GM21515 (cell line): Measurements from ENCODE around the gene FCER1G.

Experiments used
- ATAC-seq: cut with Tn5 transposase; IDR thresholded peaks from one replicate; pipeline ENCODE4 v1.9.1; 2021; ENCODE audit not compliant: unreplicated experiment

Gene FCER1G

GRCh38 chr1:161215076-161215475, at the start of gene FCER1G:
Gene FCER1G (plus strand): TSS chr1:161215295. CDS start chr1:161215322, 27 bp downstream.
- ATAC-seq, result no peak

DNA sequence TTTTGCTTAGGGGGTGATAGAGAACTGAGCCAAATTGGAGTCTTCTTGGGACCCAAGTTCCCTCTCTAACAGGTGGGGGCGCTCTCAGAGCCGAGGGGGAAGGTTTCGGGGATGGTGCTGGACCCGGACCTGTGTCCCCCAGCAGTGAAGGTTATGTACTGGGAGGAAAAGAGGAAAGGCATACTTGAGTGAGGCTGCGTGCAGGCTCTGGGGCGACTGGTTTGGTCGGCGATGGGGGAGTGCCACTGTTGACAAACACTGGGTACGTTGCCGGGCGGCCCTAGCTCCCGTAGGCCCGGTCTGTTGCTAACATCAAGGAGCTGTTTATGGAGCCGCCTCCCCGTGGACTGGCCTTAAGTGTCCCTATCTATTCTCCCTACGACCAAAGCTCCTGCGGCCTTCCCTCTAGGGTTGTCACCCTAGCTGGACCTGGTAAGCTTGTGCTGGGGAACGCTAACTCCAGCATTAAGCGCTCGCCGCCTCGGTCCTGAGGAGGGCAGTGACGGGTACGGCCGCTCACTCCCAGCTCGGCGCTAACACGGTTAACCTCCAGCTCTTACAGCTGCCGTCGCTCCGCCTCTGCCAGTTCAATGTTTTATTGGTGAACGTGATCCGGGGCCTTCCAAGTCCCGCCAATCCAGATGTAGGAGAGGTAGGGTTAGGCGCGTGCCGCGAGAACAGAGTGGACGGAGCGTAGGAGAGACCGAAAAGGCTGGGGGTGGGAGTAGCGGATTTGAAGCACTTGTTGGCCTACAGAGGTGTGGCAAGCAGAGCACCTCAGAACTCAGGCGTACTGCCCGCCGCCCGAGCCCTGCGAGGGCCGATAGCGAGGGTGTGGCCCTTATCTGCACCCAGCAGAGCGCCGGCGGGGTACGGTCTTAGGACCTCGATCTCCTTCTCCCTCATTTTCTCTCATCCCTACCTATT, 49.1 kb upstream of the FCER1G start, which contains the start of gene PPOX:
Gene PPOX (plus strand): TSS at position 685 of the 927 bp plus-strand sequence. CDS start 422 bp downstream, outside the sequence.
- ATAC-seq, result peak; percentile 89

DNA sequence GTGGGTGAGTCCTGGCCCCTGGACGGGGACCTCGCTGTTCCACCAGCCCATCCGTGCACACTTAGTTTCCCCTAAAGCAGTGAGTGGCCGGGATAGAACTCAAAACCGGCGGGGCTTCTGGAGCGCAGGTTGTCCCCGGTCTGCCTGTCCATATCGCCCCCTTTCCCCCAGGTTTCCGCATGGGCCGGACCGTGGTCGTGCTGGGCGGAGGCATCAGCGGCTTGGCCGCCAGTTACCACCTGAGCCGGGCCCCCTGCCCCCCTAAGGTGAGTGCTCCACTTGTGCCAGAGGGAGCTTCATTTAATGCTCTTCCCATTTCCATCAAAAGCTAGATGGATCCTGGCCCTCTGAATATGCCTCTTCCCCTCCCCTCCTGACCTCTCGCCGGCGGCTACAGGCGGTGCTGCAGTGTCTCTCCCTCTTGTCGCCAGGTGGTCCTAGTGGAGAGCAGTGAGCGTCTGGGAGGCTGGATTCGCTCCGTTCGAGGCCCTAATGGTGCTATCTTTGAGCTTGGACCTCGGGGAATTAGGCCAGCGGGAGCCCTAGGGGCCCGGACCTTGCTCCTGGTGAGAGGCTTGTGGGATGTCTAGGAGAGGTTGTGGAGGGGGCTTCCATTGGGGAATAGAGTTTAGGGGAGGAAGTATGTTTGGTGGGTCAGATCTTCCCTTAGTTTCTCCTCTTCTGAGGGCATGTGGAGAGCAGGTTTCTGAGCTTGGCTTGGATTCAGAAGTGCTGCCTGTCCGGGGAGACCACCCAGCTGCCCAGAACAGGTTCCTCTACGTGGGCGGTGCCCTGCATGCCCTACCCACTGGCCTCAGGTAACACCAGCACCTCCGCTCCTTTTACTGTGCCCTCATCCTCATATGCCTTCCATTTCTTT, 48.2 kb upstream of the FCER1G start:
- ATAC-seq, result no peak

DNA sequence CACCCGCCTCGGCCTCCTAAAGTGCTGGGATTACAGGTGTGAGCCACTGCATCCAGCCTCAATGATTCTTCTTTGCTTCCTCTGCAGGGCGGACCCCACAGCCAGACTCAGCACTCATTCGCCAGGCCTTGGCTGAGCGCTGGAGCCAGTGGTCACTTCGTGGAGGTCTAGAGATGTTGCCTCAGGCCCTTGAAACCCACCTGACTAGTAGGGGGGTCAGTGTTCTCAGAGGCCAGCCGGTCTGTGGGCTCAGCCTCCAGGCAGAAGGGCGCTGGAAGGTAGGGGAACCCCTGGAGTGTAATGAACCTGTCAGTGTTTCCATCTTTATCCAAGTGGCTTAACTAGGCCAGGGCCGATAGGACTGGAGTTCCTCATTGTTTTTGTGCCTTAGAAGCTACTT, 46.2 kb upstream of the FCER1G start:
- no peak for ATAC-seq

GRCh38 chr1:161171191-161171590, 43.9 kb upstream of the FCER1G start:
- ATAC-seq, result no peak

- ATAC-seq, result no peak
Measured at GRCh38 chr1:161171696-161172095, 43.4 kb upstream of the FCER1G start.

DNA sequence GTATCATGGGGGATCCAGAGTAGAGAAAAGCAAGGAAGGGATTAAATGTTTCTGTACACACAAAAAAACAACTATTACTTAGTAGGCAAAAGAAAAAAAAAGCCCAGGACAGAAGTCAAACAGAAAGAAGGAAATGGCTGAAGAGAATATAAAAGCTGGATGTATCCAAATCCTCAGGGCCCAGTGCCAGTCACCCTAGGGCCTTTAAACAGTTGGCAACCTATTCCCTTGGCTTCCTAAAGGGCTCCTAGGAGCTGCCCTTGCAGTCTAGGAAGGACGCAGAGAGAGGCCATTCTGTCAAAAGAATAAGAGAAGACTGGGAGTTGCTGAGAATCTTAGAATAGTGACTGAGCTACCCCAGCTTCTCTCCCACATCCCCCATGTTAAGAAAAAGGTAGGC, 42.7 kb upstream of the FCER1G start:
- ATAC-seq, result no peak

DNA sequence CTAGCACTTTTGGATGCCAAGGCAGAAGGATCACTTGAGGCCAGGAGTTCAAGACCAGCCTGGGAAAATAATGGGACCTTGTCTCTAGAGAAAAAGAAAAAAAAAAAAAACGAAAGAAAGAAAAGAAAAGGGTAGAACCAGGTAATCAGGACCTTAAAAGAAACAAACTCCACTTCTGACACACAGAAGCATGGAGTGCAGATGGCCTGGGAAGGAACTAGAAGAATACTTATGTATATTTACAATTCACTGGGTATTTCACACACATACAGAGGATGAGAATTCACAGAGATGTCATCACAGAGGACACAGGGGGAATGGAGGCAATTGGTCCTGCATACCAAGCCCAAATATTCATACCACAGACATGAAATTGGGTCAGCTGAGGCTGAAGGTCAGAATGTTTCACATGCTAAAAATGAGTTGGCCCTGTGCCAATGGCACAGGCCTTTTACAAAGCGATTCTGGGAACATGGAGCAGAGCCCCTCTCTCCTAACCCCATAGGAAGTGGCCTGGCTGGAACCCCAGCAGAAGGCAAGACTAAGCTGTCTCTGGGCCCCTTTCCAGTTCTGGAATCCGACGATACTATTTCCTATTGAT, 42.2 kb upstream of the FCER1G start:
- no peak for ATAC-seq

GRCh38 chr1:161173711-161174110, 41.4 kb upstream of the FCER1G start:
- no peak for ATAC-seq

- no peak for ATAC-seq
Measured at GRCh38 chr1:161174911-161175310, 40.2 kb upstream of the FCER1G start.

DNA sequence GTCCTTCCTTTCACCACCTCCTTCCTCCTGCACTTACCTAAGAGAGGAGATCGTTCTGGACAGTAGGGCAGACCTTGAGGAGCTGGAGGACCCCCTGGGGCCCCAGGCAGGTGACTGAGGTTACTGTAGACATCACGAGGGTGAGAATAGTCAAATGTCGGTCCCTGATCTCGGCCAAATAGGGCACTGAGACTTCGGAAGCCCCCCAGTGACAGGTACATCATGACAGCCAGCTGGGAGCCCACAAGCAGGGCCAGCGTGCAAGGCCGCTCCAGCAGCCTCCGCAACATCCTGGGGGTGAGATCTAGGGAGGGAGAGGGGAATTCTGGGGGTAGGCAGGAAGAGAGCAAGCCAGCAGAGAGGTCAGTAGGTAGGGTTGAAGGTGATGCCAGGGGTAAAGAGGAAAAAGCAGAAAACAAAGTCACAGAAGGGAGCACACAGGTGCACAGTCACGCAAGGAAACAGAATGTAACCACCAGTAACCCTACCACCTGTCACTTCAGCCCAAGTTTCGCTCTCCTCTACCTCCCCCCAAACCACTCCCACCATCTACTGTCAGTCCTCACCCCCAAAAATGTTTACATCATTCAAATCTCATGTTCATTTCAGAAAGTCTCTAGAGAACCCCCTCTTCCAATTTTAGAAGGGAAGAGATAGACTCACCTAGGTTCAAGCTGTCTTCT, 39.2 kb upstream of the FCER1G start:
- ATAC-seq, result no peak

DNA sequence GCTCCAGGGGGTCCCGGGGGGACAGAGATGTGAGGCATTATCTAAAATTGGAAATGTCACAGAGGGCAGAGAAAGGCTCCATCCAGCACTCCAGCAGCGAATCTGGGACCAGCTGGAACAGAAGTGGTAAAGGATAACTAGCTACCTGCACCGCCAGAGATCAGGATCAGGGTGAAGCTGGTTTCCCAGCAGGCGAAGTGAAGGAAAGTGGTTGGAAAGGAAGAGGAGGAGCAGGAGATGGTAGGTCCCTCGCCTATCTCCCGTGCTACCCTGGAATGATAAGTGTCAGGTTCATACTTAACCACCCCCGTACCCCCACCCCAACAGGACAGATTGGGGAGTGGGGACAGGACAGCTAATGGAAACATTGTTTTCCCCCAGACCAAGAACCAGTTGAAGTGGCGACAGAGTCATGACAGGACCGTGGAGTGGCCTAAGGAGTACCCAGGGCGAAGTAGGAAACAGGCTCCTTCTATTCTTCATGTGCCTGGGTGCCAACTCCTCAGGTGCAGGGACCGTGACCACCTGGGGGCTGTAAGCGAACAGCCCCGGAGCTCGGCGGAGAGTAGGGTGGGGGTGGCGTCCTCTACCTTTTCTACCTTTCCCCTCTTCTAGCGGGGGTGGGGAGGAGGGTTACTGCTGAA, 38.5 kb upstream of the FCER1G start:
- ATAC-seq, result peak; percentile 2

DNA sequence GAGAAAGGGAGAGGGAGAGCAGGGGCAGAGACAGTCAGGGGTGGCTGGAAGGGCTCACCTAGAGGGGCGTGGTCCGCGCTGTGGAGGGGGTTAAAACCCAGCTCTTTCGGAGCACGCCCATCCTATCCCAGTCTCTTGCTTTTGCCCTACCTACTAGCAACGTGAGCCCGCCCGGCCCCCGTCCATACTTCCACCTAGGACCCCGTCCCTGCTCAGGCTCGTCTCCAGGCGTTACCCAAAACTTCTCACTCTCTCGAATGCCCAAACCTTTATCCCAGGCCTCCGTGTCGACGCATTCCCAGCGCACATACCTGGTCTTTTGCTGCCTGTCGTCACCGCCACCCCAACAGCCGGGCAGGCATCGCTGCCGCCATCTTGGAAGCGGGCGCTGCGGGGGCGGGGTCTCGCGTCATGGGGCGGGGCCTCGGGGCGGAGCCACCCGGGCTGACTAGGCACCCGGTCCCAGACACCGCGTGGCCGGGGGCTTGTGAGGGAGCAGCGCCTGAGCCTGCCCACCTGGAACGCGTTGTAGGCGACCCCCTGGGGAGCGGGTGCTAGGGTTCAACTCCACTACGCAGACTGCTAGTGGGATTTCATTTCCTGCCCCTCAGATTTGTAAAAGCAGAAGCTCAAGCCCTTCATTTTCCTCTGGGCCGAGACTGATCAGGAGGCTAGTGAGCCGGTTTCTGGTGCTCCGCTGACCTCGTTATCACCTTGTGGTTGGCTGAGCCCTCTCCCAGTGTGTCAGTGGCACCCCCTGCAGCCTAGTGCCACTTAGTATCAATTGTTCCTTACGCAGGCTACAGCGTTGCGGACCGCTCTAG, 37.8 kb upstream of the FCER1G start, which contains the start of gene B4GALT3:
Gene B4GALT3 (minus strand): TSS at position 396 of the 824 bp plus-strand sequence. CDS start 1,447 bp downstream, outside the sequence.
- peak; percentile 73 for ATAC-seq

GRCh38 chr1:161177936-161178244, 37.2 kb upstream of the FCER1G start:
- ATAC-seq, result no peak

DNA sequence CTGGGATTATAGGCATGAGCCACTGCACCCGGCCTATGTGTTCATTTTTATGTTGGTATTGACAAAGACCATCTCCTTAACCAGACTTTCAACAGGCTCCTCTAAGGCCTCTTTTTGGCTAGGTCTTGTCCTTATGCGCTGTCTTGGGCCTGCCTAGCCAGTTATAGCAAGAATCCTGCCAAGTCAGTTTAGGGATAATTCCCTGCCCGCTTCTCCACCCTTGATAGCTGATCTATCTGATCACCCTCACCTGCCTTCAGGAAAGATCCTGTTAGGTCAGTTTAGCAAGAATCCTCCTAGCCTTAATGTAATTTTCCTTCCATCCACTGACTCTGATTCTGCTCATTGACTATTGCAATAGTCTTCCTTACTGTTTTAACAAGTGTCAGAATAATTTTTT, 35.4 kb upstream of the FCER1G start:
- no peak for ATAC-seq

DNA sequence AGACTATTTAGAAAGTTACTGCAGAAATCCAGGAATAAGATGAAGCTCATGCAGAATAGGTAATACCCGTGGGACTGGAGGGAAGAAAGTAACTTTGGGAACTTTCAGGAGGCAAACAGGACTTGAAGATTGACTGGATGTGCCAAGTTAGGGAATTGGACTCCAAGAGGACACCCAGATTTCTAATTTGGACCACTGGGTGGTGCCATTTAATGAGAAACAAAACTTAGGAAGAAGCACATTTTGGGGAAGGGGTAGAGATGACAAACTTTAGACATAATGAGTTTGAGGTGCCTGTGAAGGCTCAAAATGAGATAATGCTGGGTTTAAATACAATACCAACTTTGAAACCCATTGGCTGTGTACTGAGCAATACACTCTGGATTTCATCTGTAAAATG, 34.5 kb upstream of the FCER1G start:
- ATAC-seq, result no peak

DNA sequence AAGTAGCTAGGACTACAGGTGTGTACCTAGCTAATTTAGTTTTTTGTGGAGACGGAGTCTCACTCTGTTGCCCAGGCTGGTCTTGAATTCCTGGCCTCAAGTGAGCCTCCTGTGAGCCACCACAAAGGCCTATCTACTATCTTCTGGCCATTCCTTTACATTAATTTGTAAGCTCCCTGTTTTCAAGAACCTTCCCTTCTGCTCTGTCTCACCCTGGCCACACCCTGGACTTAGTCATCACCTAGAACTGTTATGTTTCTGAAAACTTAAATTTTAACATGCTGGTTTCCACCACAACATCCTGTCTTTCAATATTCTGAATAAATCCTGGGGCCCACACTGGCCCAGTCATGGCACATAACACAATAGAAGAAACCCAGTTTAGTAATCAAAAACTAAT, 32.9 kb upstream of the FCER1G start:
- ATAC-seq, result peak; percentile 38

- peak; percentile 60 for ATAC-seq
Measured at GRCh38 chr1:161185282-161185682, 29.8 kb upstream of the FCER1G start.

DNA sequence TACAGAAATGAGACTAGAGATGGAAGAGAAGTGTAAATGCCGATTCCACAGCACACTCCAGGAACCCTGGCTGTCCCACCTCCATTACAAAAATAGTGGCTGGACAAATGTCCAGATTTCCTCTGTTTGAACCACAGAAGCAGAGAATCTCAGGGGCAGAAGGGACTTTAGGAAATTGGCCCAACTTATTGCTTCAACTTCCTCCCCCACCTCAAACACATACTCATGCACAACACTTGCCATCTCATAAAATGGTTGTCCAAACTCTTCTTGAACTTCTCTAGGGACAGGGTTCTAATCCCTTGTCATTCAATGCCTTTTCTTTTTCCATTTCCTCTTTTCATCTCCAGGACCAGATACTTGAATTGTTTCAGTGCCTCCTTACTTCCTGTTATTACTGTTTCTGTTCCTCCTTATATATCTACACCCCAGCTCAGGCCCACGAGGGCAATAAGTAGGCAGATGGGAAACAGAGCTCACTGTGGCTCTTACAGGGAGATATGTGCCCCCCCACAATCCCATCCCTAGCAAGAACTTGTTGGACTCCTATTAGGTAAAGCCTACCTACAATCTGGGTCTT, 29.3 kb upstream of the FCER1G start:
- ATAC-seq, result peak; percentile 23
